NCI-H82 treated with DMSO at 0.1 percent for 48 hours (cell line): Measurements from ENCODE around the gene ETS1.

Source experiments
- DNase-seq: peaks from one replicate; lab custom pipeline; 2025; ENCODE audit not compliant: unreplicated experiment; lab: John Stamatoyannopoulos, UW

The ETS1 gene

DNA sequence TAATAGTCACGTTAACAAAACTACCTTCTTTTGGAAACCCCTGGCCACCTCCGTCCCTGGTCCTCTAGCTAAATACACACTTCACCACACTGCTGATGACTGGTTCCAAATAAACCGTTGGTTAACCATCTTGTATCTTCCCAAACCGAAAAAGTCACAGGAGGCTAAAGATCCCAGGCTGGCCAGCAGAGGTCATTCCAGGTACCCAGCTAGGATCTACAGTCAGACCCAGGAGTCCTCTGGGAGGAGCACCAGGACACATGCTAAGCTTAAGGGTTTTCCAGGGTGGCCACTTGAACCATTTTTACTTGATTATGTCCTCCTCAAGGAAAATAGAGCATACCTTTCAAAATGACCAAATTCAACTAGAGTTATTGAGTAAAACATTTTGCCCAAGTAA lies 103.2 kb downstream of the ETS1 start:
- no peak for DNase-seq

DNA sequence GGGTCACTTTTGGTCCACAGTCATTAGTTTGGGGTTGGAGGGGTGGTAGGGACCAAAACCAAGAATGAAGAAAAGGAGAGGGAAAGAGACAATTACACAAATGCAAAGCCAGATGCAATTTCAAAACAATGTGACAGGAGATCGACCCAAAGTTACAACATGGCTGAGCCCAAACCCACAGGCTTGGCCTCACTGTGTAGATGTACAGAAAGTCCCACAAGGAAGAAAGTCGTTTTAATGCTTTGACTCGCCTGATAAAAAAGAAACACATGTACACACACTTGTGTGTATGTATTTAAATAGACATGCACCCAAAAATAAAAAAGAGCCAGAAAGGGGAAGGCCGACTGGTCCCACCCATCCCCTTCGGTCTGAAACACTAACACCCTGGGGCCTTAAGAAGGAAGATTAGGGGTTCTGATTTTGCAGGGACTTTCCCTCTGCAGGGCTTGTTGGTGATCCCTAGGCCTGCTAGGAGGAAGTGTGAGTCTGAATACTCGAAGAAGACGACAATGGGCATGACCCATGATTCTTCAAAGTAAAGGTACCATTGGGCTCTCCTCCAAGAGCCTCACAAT lies 104.1 kb downstream of the ETS1 start:
- no peak for DNase-seq

DNA sequence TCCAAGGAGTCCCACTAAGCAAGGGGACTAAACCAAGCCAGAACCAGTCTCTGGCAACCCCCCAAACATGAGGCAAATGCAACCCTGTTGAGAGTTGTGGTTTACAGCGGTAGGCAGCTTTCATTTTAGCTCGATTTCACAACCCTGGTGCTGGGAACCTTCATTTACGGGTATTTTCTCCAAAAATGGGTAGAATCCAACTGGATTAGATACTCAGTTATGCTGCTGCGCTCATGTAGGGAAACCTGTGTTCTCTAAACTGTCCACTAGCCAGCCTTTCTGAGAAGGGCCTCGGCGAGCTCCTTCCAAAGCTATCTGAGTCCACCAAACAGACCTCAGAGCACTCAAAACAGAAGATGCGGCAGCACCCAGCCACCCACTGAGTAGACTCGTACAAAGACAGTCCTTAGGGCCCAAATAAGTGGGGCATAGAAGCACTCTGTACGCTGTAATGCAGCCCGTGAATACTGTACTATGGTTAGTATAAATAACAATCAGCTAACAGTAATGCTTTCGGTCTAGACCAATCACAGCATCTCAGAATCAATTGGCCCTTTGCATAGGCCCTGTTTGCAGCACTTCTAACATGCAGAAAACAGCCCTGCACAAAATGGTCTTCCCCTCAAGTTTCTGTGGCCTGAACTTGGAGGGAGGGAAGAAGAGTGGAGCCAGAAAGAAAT lies 104.7 kb downstream of the ETS1 start:
- no peak for DNase-seq

DNA sequence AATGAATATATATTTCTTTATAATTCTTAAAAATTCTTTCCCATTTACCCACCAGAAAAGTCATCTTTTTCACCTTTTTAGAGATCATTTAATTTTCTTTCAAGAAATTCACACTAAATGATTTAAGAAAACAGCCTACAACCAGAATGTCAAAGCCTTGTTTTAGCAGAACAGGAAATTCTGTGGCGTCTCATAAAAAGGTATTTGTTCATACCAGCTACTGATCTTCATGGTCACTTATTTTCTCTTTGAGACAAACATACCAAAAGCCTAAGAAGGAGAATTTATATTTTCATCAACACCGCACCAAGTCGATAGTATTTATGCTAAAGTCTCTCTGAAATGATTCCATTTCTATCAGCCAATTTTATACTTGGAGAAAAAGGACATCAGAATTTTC lies 105.3 kb downstream of the ETS1 start:
- no peak for DNase-seq

DNA sequence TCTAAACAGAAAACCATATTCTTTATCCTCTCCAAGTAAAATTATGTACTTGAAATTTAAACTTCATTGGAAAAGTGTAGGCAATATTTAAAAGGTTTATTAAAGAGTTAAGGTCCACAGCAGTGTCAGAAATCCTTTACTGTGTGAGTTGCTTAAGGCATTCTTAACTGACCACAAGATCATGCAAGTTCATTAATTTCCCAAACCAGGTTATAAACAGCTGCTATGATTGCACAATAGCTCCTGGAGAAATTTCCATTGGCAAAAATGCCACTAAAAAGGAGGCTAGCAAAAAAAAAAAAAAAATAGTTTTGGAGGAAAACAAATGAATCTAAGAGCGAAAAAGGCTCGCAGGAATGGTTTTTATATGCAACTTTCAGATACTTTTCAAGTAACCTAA lies 106.2 kb downstream of the ETS1 start:
- no peak for DNase-seq

DNA sequence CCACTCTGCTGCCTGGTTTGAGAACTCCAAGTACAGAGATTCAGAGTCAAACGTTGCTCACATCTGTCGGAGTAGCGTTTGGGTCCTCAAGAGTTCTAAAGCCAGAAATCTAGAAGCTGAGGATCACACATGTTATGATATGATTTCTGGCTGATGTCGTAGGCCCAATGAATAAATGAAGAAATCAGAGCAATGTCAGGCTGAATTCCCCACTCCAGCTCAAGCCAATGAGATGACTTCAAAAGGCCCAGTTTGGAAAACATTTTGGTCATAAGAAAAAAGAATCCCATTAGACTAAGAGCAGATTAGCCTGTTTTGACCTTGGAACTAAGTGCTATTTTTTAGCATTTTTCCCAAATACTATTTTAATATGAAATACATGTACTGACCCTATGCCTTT lies 106.7 kb downstream of the ETS1 start:
- no peak for DNase-seq

DNA sequence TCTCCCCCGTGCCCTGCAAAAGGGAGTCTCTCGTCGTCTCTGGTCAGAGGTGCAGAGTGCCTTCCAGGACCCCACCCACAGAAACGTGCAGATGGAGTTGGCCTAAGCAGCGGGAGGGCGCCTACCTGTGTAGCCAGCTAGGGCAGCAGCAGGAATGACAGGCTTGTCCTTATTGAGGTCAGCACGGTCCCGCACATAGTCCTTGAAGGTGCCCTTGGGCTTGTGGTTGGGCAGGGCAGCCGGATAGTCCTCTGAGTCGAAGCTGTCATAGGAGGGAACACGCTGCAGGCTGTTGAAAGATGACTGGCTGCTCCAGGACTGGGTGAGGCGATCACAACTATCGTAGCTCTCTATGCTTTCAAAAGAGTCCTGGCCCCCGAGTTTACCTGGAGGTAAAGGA lies 107.3 kb downstream of the ETS1 start:
- no peak for DNase-seq

DNA sequence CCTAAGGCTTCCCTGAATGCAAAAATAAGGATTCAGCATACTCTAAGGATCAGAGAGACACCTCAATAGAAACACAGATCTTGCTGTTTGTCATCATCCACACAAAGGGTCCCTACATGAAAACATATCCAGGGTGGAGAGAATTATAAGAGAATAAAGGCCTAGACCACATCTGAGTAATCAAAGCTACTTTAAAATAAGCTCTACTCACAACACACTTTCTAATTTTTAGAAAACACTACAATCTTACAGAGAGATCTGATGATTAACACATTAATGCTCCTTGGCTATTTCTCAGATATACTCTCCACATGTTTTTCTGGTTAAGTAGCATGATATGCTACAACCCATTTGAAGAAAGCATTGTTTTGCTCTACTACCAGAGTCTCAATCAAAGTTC lies 108.2 kb downstream of the ETS1 start:
- DNase-seq = no peak

DNA sequence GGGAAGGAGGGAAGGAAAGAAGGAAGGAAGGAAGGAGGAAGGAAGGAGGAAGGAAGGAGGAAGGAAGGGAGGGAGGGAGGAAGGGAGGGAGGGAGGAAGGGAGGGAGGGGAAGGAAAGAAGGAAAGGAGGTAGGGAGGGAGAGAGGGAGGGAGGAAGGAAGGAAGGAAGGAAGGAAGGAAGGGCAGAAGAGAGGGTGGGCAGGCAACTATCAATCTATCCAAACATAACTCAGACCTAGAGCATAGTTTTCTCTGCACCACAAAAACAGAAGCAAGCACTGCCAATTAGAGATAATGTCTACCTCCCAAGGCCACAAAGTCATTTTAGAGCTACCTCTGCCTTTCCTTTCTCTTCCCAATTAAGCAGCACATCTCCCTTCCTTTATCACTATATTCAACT lies 109.1 kb downstream of the ETS1 start:
- no peak for DNase-seq

DNA sequence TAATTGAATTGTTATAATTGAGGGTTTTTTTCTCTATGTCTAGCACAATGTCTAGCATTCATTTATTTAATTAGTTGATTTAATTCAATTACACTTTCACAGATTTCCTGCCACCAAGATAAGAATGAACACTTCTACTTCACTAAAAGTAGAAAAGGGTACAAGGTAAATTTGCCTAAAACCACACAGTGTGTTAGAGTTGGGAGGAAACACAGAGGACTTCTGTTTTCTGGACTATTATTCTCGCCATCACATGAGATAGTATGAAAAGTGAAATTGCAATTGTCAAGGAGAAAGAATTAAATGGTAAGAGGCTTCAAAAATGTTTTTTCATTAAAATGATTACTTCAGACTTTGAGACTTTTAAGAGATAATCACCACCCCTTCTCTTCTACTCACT lies 109.5 kb downstream of the ETS1 start:
- no peak for DNase-seq

DNA sequence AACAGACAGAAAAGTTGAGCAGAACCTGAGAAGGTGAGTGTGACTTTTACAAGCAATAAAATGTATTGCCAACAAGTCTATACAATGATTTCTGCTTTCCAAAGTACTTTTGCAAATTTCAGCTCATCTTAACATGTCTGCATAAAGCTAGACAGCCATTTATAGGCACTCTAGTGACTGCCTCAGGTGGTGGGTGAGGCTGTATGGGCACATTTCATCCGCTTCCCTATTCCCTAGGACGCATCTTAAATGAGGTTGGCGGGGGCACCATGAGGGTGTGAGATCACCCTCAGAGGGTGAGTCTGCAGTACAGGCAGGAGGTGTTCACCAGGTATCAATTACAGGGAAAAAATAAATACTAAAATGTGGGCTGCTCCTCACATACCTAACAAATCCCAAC lies 110.1 kb downstream of the ETS1 start:
- DNase-seq = no peak

DNA sequence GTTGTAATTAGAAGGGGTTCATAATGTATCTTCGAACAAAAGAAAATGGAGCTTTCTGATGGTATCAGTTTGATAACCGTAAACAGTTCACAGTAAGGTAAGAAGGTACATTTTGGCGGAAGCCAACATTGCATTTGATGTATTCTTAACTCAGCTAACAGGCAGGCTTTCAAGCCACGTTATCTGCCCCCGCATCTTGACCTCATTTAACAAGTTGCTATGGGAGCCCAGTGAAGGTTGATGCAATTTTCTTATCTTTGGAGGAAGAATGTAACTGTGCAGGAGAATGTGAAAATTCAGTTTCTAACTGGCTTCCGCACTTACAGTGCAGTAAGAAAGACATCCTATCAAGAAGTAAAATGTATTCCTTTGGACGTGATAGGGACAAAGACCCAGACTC lies 110.6 kb downstream of the ETS1 start:
- no peak for DNase-seq

DNA sequence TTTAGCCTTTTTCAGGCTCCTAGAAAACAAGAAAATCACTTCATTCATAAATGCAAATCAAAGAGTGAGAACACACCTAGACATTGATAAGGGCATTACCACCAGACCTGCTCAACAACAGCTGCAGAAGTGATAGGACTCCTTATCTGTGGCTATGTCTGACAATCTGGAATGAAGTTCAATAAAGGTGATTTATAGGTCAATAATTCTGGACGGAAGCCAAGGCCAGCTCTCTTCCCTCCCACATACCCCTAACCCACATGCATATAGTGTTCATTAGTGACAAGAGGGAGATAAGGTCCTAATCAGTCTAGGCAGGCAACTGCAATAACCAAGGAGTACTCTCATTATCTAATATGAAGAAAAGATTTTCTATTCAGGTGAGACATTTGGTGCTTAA lies 111.3 kb downstream of the ETS1 start:
- no peak for DNase-seq

DNA sequence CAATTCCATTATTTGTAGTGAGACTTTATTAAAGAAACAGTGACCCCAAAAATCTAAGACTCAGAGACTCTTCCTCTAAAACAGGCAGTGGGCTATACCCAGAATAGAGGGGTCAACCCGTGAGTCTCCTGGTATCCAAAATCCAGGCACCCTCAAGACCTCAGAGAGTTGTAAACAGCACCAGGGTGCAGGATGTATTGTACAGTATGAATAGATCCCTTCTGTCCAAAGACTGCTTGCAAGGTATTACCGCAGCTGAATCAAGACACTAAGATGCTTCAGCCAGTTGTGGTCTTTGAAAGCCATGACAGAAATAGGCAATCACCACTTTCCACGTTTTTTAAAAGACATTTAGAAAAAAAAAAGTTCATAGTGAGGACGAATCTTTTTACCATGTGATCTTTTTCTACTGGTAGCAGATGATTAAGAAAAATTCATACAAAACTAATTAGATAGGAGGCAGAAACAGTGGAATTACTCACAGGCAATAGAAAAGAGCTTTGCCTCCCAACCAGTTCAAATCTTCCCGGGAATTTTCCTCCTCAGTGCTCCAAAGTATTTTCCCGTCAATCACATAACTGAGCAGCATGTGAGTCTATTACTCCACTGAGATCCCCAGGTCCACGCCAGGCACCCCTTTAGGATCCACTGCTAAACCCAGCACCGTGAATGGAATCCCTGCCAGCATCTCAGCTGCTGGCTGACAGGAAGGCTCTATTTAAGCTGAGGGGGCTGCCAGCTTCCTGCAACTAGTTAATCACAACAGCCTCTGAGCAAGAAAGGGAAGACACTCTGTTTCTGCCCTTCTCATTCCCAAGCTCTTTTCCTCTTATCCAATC lies 113.1 kb downstream of the ETS1 start:
- DNase-seq = no peak

DNA sequence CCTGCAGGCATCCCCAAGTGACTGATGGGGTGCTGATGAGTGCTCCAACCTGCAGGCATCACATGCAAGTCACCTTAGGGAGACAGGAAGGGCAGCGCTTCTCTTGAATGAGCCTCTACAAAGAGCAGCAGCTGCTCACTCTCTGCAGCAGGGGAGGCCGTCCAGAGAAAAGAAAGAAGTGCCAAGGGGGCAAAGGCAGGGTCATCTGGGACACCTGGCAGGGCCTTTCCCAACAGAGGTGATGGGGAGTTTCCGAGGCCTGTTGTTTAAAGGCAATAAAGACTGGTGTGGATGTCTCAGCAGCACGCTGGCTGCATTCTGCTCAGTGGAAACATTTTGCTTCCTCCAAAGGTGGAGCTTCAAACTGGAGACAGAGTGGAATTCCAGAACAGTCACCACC lies 113.7 kb downstream of the ETS1 start:
- DNase-seq = no peak

DNA sequence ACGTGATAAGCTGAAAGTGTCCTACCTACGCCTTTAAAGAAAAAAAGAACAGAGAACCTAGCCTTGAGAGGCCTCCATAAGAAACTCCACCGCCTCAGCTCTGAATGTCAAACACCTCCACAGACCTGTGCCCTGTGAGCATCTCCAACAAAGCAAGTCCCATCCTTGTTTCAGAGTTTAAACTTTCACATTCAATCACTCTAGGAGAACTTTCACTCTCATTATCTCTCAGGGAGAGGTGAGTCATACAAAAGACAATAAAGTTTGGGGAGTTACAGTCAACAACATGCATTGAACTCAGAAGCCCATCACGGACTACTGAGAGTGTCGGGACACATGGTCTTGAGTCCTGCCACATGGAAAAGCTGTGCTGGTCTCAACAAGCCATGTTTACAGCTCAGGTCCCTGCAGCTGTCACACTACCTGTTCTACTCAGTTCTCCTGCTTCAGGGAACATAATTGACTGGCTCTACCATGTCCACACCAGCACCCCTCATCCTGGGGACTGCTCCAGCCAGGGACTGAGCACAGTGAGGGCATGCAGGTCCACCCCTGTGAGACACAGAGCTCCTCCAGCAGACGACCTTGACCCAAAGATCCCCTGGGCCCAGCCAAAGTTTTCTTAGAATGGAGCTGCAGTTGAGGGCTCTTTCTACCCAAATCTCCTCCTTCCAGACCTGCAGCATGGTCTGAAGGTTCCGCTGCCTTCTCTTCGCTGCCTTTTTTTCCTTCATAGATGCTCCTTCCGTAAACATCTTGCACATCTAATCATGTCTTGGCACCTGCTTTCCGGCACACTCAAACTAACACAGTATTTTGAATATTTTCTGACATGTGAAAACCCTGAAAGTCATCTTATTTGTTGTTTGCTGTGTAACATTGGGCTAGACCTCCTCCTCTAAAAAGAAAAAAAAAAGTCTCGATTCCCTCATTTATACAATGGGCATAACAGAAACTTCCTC lies 114.9 kb downstream of the ETS1 start:
- no peak for DNase-seq

DNA sequence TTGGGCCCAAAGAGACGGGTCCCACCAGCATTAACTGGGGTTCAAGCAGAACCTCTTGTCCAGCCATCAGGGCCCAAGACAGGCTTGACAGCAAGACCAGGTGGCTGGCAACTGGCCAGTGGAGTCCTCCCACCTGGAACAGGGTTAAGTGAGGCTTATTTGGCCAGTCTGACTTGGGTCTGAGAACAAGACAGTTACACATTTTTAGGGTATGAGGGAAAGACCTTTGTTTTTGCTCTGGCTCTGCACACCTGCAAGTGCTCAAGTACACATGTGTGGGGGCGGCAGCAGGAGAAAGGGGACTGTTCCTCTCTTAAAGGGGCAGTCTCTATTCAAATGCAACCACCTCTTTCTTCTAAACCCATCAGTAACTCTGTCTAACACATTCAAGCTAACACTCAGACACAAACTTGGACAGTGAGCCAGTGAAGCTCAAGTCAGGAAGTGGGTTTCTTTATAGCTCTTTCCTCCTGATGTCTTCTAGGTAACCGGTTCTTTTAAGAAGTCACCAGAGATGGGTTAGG lies 116.2 kb downstream of the ETS1 start:
- no peak for DNase-seq

DNA sequence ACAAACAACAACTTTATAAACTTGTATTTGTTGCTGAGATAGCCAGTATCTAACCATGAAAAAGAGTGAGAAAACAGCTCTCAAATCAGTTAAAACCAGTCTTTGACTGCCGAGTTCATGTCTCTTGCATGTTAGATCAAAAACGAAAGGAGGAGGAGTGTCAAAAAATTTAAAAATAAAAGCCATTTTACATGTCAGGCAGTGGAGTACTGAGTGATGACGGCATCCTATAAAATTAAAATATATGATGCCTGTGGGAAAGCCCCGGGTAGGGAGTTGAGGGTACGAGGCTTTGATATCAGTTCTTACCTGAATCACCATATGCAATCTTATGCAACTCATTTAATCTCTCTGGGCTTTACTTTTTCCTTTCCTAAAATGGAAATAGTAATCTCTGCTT lies 117.3 kb downstream of the ETS1 start:
- no peak for DNase-seq

DNA sequence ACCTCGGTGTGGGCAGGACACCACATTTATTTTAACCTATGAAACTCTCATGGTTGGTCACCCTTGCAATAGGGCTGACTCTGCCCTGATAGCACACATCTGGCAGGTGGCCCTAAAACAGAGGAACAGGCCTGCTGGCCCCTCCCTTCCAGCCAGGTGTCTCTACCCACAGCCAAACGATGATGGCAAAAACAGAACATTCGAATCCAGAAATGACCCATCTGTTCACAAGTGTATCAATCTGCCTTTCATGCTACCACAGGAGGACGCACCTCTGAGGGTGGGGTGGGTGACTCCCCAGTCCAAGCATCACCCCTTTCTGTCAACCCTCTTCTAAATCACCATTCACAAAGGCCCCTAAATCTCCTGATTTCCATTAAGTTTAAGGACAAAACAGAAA lies 118.1 kb downstream of the ETS1 start:
- no peak for DNase-seq

DNA sequence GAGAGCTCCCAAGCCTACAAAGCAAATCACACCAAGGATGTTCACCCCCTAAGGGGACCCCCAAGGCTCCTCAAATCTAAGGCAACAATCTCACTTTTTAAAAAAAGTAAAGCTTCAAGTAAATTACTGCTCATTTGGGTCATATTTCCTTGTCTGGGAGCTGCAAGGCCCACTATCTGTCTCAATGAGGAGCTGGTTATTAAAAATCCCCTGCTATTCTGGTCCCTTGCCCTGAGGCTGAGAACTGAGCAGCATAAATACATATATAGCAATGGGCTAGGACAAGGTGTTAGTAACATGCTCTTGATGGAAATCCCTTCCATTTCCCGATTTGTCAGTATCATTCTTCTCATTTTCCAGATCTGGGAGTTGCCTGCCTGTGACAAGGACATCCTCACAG lies 119.2 kb downstream of the ETS1 start:
- DNase-seq = no peak

DNA sequence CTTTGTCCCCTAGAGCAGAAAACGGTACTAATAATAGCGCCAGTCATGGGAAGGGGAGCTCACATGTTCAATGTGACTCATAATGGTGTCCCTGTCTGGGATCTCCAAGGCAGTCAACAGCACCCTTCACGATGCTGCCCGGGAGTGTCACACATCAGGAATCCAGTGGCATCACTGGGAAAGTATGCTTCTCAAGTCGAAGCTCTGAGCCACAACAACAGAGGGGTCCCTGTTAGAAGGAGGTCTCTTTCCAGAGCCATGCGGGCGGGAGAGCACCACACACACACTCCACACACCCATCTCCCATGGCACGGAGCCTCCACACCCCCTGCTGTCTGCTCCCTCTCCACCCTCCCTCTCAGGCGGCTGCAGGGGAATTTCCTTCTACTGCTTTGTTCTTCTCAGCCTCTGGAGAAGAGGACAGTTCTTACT lies 119.7 kb downstream of the ETS1 start:
- DNase-seq = no peak
